ENCODE data around the gene LHPP.

DNA sequence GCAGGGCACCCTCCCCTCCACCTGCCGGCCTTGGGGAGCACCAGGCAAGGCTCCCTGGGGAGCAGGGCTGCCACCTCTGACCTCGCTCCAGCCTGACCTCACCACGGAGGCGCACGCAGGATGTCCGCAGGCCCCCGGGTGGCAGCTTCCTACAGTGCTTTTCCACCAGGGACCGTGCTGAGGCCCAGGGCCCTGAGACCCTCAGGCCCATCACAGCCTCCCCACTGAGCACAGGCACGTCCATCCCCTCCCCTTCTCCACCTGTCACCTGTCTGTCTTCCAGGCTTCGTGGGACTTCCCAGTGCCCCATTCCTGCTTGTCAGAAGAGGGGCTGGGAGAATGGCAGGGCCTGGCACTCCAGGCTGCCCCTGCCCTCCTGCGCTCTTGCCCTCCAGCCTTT, 90.1 kb downstream of the LHPP start:
- TF ChIP-seq, protein P1, sequence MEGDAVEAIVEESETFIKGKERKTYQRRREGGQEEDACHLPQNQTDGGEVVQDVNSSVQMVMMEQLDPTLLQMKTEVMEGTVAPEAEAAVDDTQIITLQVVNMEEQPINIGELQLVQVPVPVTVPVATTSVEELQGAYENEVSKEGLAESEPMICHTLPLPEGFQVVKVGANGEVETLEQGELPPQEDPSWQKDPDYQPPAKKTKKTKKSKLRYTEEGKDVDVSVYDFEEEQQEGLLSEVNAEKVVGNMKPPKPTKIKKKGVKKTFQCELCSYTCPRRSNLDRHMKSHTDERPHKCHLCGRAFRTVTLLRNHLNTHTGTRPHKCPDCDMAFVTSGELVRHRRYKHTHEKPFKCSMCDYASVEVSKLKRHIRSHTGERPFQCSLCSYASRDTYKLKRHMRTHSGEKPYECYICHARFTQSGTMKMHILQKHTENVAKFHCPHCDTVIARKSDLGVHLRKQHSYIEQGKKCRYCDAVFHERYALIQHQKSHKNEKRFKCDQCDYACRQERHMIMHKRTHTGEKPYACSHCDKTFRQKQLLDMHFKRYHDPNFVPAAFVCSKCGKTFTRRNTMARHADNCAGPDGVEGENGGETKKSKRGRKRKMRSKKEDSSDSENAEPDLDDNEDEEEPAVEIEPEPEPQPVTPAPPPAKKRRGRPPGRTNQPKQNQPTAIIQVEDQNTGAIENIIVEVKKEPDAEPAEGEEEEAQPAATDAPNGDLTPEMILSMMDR (IDR thresholded peaks at IDR 0.05): no peak
- no peak for TF ChIP-seq POLR2A (IDR thresholded peaks at IDR 0.05)
